T-helper 1 cell treated with Interleukin-12 subunit alpha and Interleukin-12 subunit beta and Interleukin-4 antibody, amounts not matched to agents 30 μg/mL and 1 μg/mL, for 36 hours (primary cell): ENCODE measurements around the gene SEMA3F.

Experiments
- H3K27ac Mint-ChIP-seq: one replicate; pipeline ENCODE4 v1.8.0; 2021; ENCODE audit warnings: mild to moderate bottlenecking, mixed read lengths
- H3K27me3 Mint-ChIP-seq: one replicate; pipeline ENCODE4 v1.8.0; 2021; ENCODE audit warnings: low read depth, mixed read lengths
- H3K36me3 Mint-ChIP-seq: one replicate; pipeline ENCODE4 v1.8.0; 2021; ENCODE audit warnings: low read depth, mixed read lengths
- H3K4me1 Mint-ChIP-seq: one replicate; pipeline ENCODE4 v1.8.0; 2021; ENCODE audit warnings: low read depth, mixed read lengths
- H3K4me3 Mint-ChIP-seq: one replicate; pipeline ENCODE4 v1.8.0; 2021; ENCODE audit warnings: mild to moderate bottlenecking, moderate library complexity, mixed read lengths
- H3K9me3 Mint-ChIP-seq: one replicate; pipeline ENCODE4 v1.8.0; 2021; ENCODE audit warnings: mixed read lengths

The SEMA3F gene

DNA sequence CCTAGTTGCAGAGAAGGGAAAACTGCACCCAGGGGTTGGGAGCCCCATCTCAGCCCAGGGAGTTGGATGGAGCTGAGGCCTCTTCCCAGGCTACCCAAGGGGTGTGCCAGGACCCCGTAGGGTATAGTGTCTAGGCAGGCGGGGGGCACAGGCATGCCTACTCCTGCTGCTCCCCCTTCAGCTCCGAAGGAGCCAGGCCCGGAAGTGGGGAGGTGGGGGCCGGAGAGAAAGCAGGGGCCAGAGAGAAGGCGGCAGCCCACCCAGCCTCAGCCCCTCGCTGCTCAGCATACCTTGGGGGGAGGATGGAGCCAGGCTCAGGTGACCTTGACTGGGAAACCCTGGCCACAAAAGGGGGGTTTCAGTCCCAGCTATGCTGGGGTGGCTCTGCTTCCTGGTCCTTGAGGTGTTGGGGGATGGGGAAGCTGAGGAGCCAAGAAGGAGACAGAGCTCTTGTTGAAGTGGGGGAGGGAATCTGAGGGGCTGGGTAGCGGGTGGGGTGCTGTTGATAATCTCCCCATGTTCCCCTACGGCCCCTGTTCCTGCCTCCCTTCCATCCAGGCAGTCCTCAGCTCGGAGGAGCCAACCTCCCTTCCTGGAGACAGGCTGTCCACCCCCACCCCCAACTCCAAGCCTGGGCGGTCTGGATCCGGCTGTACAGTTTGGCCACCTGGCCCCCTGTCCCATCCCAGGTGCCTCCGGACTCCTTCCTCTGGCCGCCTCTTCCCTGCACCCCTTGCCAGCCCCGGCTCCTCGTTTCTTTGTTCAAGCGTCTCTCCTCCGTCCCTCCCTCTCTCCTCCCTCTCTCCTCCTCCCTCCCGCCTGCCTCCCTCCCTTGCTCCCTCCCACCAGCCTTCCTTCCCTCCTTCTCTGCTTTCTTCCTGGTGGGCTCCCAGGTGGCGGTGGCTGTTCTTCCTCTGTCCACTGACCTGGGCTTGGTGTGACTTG lies 1.7 kb downstream of the SEMA3F start:
- H3K27me3 Mint-ChIP-seq, result peaks cover 47% of the 10 kb centered on the region
- H3K27ac Mint-ChIP-seq, result no peak overlapping the region
- H3K4me1 Mint-ChIP-seq, result peaks cover 8% of the 10 kb centered on the region
- peak overlapping the region; percentile 17 for H3K4me3 Mint-ChIP-seq
- peaks cover 2% of the 10 kb centered on the region for H3K36me3 Mint-ChIP-seq
- H3K9me3 Mint-ChIP-seq, result no peaks in the 10 kb centered on the region

DNA sequence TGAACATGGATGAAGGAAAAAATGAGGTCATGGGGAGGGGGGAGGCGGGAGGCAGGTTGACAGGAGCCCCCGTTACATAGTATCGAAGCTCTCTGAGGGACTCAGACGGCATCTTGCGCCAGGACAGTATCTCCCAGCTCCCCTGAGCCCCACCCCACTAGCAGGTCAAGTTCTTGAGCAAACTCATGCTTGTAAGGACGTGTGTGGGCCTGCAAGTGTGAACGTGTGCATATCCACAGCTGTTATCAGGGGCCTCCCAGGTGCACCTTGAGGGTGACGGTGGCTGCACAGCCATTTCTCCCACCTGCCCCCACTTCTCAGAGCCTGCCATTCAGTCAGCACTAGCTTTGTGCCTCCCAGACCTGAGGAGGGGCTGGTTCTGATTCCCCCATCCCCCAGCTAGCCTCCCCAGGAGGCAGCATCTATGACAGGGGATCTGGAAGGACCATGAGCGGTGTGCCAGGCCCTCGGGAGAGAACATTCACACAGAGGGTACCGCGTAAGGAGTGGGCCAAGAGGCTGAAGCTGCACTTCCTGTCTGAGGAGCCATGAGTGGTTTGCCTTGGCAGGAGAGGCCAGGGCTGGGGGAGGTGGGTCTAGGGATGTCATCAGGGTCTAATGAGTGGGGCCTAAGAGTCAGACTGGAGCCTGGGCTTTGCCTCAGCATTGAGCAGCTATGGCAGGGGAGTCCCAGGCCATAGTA lies 2.9 kb downstream of the SEMA3F start:
- Mint-ChIP-seq H3K4me1 (peaks cover 8% of the 10 kb centered on the region), H3K27ac (no peak overlapping the region), H3K27me3 (peaks cover 41% of the 10 kb centered on the region), H3K4me3 (no peak overlapping the region), H3K36me3 (peaks cover 2% of the 10 kb centered on the region), H3K9me3 (no peaks in the 10 kb centered on the region)

DNA sequence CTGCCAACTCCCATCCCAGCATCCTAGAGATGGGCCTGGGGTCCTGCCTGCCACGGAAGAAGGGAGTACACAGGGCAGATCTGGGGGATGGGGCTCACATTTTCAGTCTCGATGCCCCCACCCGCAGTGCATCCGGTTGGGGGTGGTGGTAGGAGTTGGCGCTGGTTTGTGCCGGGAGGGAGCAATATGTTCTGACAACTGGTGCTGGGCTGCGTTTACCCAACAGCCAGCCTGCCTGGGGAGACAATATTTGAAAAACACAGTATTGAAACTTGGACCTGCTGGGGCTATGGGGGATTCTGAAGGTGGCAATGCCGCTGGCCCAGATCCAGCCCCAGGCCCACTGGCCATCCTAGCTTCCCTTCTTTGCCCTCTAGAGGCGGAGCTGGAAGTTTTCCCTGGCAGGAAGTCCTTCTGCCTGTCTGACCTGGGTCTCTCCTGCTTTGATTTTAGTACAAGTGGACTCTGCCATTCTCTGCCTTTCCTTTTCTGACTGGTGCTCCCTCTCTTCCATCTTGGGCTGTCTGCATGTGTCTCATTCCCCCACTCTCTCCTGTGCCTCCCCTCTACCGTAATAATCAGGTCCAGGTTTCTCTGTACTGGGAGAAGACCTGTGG lies 3.5 kb downstream of the SEMA3F start:
- H3K4me1 Mint-ChIP-seq, result peaks cover 8% of the 10 kb centered on the region
- H3K27me3 Mint-ChIP-seq, result peaks cover 34% of the 10 kb centered on the region
- peaks cover 2% of the 10 kb centered on the region for H3K36me3 Mint-ChIP-seq

DNA sequence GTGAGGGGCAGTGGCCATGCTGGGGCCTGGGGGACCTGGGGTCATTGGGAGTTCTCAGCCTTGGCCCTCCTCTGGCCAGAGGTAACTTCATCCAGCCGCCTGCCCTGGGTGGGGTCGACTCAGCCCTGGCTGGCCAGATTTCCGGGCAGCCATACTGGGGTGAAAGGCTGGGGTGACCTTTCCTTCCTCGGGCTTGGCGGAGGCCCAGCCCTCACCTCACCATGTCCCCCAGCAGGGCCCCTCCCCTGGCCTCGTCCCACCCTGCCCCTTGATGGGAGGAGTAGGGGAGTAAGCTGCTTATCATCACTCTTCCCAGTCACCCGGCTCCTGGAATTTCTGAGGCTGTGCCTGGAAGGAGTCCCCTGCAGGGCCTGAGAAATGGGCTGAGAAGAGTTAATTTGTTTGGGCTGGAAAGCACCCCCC lies 5.4 kb downstream of the SEMA3F start:
- Mint-ChIP-seq H3K27me3 (peaks cover 31% of the 10 kb centered on the region), H3K27ac (no peak overlapping the region), H3K9me3 (no peaks in the 10 kb centered on the region), H3K4me3 (no peak overlapping the region), H3K4me1 (peaks cover 3% of the 10 kb centered on the region), H3K36me3 (no peaks in the 10 kb centered on the region)

More for the DNA sequence above, 3.5 kb downstream of the SEMA3F start:
- Mint-ChIP-seq H3K4me3 (no peak overlapping the region), H3K9me3 (no peaks in the 10 kb centered on the region), H3K27ac (no peak overlapping the region)

DNA sequence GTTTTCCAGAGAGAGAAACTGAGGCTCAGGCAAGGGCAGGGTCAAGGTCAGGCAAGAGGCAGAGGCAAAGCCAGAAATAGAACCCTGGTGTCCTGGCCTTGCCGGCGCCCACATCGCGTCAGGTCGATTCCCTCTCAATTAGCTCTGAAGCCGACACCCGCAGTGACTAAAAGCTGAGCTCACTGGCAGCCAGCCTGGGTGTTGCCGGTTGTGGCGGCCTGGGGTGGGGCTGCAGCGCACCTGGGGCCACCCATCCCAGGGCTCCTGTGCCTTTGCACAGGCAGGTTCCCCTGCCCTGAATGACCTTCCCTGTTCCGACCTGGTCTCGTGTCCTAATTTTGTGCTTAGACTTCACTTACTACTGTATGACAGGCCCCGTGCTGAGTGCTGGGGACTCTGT lies 6.2 kb downstream of the SEMA3F start:
- H3K27ac Mint-ChIP-seq, result no peak overlapping the region
- H3K4me3 Mint-ChIP-seq, result no peak overlapping the region
- no peaks in the 10 kb centered on the region for H3K4me1 Mint-ChIP-seq
- H3K36me3 Mint-ChIP-seq, result no peaks in the 10 kb centered on the region
- peaks cover 24% of the 10 kb centered on the region for H3K27me3 Mint-ChIP-seq
- H3K9me3 Mint-ChIP-seq, result no peaks in the 10 kb centered on the region

DNA sequence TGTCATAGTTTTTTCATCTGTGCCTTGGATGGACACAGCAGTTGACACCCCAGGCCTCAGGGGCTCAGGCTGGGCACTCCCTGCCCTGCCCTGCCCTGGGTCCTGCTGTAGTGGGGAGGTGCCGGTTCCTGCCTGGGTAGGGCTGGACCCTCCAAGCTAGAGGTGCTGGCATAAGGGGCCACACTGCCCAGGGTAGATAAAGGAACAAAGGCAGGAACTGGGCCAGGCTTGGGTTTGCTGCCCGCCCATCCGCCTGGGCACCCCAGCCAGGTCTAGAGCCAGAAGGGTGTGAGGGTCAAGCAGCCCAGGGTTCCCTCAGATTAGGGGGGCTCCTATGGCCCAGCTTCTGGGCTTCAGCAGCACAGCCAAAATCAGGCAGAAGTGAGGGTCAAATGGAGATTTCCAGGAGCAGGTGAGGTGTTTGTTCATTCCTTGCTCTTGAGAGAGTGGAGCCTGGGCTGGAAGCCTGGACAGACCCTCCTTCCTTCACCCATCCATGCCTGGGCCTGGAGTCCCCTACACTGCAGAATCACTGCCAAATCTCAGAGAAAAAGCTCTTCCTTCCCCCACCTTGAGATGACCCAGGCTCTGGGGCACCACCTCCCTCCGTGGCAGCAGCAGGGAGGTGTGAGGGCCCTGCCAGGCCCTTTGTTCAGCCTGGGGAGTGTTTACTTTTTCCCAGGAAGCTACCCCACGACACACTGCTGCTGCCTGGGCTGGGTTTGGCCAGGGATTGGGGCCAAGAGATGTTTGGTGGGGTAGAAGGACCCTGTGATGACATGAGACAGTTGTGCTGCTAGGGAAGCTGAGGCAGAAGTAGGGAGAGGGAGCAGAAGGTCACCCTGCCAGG lies 7.1 kb downstream of the SEMA3F start:
- Mint-ChIP-seq H3K4me1 (no peaks in the 10 kb centered on the region), H3K27ac (no peak overlapping the region), H3K27me3 (peaks cover 17% of the 10 kb centered on the region), H3K36me3 (no peaks in the 10 kb centered on the region), H3K9me3 (no peaks in the 10 kb centered on the region), H3K4me3 (no peak overlapping the region)

DNA sequence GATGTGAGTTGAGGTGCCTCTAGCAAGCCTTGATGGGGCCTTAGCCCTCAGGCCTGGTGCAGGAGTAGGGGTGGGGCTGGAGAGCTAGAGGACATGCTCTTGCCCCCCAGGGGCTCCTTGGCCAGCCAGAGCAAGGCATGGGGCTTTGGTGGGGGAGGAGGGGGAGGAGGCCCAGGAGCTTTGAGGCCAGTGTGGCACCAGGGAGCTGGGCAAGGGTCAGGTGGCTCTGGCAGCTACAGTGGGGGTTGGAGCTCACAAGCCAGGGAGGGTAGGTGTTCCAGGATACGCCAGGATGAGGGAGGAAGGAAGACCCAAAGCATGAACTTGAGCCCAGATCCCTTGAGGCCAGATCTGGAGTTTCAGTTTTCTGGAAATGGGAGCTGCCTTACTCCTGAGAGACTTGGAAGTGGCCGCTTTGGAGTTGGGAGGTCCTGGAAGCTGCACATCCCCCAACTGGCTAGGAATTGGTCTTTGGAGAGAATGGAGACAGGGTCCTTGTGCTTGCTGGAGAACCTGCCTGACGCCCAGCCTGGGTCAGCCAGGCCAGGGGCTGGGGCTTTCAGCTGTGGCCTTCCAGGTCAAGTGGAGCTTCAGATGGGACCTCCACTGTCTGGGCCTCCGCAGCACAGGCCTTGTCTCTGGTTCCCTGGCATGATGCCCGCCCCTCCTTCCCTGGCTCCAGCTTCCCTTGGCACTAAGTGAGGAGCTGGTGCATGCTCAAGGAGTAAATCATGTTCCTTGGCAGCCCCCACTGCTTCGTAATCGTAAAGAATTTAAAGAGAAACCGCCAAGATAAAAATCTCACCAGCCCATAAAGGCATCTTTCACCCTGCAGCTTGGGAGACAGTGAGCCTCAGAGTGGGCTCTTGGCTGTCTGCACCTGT lies 8.7 kb downstream of the SEMA3F start:
- Mint-ChIP-seq H3K4me3 (no peak overlapping the region), H3K27ac (no peak overlapping the region), H3K36me3 (no peaks in the 10 kb centered on the region), H3K27me3 (peaks cover 5% of the 10 kb centered on the region), H3K9me3 (no peaks in the 10 kb centered on the region), H3K4me1 (no peaks in the 10 kb centered on the region)

DNA sequence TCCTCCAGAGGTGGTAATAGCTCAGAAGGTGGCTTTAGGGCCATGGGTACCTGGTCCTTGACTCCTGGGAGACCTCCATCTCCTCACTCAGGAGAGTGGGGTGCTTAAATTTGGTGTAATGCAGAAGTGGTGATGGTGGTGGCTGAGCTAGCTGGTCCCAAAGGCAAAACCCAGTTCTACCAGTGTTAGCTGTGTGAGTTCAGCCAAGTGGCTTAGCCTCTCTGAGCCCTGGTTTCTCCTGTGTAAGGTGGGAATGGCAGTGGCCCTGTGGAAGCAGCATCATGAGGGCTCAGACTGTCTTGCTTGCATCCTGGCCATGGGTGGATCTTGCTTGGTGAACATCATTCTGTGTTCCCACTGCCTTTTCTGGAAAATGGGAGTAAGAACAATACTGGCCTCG lies 9.4 kb downstream of the SEMA3F start:
- H3K9me3 Mint-ChIP-seq, result no peaks in the 10 kb centered on the region

DNA sequence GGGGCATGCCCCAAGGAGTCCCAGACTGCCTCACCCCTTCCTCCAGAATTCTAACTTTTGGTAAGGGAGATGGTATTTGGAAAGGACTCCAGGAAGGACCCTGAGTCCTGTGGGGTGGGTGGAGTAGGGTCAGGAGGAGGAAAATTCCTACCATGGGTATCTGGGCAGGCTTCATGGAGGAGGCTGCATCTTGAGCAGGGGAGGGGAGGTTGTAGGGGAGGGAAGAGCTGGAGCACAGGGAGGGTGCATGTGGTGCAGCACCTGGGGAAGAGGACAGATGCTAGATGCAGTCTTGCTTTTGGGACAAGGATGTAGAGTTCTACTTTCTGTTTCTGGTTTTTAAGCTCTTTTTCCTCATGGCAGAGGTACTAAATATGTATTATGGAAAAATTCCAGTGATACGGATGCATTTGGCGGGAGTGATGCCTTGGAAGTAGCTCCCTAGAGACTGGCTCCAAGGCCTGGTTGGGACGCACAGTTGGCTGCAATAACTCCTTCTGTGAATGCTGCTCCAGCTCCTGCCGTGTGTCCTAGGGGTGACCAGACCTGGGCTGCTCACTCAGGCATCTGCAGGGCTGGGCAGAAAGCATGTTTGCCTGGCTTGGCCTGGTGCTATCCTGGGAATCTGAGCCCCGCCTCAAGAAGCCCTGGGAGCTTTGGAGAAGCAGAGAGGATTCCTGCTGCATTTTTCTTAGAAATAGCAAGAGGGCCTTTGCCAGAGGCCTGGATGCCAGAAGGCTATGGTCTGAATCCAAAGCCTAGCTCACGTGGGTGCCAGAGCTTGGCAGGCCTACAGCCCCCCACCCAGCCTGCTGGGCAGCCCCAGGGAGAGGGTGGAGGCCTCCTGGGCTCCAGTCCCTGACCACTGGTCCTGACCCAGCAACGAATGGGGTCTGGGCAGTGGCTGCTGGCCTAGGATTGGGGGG lies 10.1 kb downstream of the SEMA3F start:
- no peak overlapping the region for H3K27ac Mint-ChIP-seq
- H3K4me1 Mint-ChIP-seq, result no peaks in the 10 kb centered on the region
- H3K27me3 Mint-ChIP-seq, result peaks cover 5% of the 10 kb centered on the region
- no peaks in the 10 kb centered on the region for H3K9me3 Mint-ChIP-seq
- H3K4me3 Mint-ChIP-seq, result no peak overlapping the region
- no peaks in the 10 kb centered on the region for H3K36me3 Mint-ChIP-seq

More for the DNA sequence above, 9.4 kb downstream of the SEMA3F start:
- H3K4me1 Mint-ChIP-seq, result no peaks in the 10 kb centered on the region
- H3K36me3 Mint-ChIP-seq, result no peaks in the 10 kb centered on the region
- peaks cover 5% of the 10 kb centered on the region for H3K27me3 Mint-ChIP-seq
- H3K4me3 Mint-ChIP-seq, result no peak overlapping the region
- H3K27ac Mint-ChIP-seq, result no peak overlapping the region

DNA sequence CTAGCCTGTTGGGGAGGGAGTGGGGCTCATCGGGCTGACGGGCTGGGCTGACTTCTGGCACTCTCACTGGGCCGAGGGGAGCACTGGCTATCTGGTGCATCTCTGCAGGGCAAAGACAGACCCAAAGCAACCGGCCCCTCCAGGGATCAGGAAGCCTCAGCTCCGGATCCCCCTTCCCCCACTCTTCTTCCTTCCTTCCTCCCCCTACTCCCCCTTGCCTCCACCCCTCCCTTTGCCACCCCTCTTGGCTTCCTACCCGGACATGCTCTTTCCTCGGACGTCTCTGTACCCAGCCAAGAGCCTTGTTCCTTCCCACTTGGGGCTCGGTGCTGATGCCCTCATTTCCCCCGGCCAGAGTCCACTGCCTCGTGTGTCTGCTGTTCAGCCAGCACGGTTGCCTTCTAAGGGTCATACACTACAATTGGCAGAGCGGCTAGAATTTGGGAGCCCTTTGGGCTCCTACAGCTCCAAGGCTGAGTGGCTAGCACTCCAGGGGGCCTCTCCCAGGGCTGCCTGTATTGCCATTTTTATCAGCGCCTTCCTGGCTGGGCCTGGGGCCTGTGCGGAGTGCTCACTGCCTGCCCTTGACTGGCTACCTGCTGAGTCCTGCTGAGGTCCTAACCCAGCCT lies 10.9 kb downstream of the SEMA3F start:
- H3K27ac Mint-ChIP-seq, result no peak overlapping the region
- H3K36me3 Mint-ChIP-seq, result no peaks in the 10 kb centered on the region
- H3K4me1 Mint-ChIP-seq, result no peaks in the 10 kb centered on the region

DNA sequence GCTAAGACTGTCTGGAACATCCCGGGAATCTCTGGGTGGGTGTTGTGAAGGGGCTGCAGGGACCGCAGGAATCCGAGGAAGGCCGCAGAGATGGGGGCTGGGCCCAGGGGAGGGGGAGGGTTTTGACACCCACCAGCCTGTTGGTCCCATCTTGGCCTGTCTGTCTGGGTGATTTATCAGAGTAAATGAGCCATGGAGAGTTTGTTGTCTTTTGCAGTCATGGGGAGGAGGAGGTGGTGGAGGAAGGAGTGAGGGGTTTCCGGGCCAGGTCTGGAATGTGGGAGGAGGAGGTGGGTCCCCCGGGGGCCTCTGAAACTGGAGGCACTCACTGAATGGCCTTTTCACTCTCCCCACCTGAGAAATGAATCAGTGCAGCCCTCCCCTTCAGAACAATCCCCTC lies 11.5 kb downstream of the SEMA3F start:
- H3K27me3 Mint-ChIP-seq, result peaks cover 5% of the 10 kb centered on the region
- H3K9me3 Mint-ChIP-seq, result no peaks in the 10 kb centered on the region
- H3K4me1 Mint-ChIP-seq, result no peaks in the 10 kb centered on the region
- no peaks in the 10 kb centered on the region for H3K36me3 Mint-ChIP-seq
- no peak overlapping the region for H3K4me3 Mint-ChIP-seq
- no peak overlapping the region for H3K27ac Mint-ChIP-seq

More for the DNA sequence above, 10.9 kb downstream of the SEMA3F start:
- peaks cover 5% of the 10 kb centered on the region for H3K27me3 Mint-ChIP-seq
- H3K4me3 Mint-ChIP-seq, result no peak overlapping the region
- H3K9me3 Mint-ChIP-seq, result no peaks in the 10 kb centered on the region
